ENCODE data around the gene FAM234B.
"Not testable (repeated sequence)": the region's sequence is repeated elsewhere in the genome, so short reads cannot be mapped to it uniquely, and the experiment has no call there.

FAM234B gene

GRCh38 chr12:13024531-13024916 lies 19.7 kb upstream of the FAM234B start:
- DNase-seq = no peak

GRCh38 chr12:13026286-13026685 lies 17.9 kb upstream of the FAM234B start:
- no peak for DNase-seq

GRCh38 chr12:13027032-13027431 lies 17.1 kb upstream of the FAM234B start:
- no peak for DNase-seq

GRCh38 chr12:13027508-13027907 lies 16.7 kb upstream of the FAM234B start:
- no peak for DNase-seq

GRCh38 chr12:13028825-13029570 lies 15.2 kb upstream of the FAM234B start:
- DNase-seq = no peak

DNA sequence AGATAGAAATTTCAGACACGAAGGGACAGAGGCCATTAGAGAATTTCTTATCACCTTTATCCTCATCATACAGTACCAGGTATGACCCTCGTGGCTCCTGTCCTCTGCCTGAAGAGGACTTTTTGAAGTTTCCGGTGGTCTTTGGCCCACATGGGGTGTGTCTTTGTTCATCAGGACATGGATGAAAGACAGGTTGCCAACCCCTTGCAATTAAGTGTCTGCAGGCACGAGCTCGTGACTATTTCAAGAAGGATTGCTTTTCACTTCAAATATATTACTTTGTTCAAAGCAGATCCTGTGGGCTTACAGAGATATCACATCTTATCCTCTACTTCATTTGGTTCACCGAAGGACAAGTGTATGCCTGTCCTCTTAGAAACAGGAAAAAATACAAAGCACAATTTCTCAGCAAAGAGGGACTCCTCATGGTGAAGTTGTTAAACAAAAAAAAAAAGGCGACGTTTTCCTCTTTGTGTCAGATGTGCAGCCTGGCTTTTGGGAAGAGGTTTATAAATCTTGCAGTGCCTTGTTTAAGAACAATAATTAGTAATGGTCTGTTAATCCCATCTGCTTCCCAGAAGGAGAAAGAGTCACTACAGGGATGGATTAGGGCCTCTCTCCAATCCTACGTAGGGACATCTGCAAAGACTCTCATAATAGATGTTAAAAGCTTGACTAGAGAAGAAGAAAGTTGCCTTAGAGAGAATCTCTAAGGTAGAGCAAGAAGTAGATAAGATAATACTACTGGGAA lies 13.5 kb upstream of the FAM234B start:
- DNase-seq = no peak

DNA sequence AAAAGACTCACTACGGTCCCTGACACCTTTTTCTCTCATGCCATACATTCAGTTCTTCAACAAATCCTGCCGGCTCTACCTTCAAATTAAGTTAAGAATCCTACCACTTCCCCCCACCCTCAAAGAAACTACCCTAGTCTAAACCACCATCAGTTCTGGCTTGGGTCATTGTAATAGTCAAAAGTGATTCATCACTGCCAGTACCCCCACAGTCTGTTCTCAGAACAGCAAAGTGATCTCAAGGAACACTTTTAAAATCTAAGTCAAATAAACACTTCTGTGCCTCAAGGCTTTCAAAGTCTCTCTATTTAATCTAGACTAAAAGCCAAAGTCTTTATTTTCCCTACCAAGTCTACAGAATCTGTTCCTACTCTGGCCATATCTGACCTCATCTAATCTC lies 12.0 kb upstream of the FAM234B start:
- no peak for DNase-seq

DNA sequence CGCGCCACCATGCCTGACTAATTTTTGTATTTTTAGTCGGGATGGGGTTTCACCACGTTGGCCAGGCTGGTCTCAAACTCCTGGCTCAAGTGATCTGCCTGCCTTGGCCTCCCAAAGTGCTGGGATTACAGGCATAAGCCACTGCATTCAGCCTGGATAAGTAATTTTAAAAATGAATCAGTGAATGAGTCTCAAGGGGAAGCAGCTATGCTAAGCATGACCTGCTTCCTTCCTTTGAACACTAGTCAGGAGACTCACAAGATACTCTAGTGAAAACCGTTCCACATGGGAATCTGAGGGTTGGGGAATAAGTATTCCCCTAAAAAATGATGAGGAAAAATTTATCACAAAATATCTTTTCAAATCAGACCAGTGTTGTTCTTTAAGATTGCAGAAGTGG lies 10.7 kb upstream of the FAM234B start:
- DNase-seq = no peak

GRCh38 chr12:13035335-13035734 lies 8.8 kb upstream of the FAM234B start:
- DNase-seq = not testable (repeated sequence)

GRCh38 chr12:13036881-13037280 lies 7.3 kb upstream of the FAM234B start:
- no peak for DNase-seq

DNA sequence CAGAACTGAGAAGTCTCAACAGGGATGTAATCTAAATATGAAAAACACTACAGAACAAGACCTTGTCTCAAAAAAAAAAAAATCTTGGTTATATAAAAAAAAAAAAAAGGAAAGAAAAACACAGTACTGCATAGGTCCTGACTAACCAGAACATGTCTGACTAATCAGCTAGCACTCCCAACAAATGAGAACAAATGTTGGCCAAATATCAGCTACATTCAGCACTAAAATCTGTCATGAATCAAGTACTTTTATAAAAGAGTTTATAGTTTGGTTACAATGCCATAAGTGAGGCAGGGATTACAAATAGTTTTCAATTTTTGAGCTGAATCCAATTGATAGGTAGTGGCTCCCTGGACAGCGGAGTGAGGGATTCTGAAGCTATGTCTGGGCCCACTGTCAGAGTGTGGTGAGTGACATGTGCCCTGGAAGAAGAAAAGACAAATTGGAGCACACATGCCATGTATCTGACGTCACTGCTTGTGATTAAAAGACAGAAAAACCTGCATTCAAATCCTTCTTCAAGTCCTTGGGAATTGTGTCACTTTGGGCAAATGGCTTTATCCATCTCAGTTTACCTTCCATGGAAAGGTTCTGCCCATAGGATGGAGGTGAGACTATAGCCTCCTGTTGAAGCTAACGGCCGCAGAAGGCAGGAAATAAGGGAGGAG lies 5.6 kb upstream of the FAM234B start:
- DNase-seq = no peak

GRCh38 chr12:13039328-13039956 lies 4.7 kb upstream of the FAM234B start:
- no peak for DNase-seq

DNA sequence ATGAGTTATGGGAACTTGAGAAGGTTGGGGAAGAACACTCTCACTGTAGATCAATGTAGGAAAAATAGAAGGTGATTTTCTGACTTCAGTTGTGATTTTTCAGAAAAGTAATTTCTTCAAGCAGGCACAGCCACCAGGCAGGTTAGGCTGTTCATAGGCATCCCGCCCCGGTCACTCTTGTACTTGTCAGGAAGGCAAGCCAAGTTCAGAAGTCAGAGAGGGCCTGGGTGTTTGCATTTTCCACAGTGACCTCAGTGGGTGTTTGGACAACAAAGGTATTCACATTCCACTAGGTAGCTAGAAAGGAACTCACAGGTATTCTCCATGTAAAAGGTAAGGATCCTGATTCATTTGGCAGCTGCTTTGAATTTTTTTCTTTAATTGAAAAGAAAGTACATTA lies 3.0 kb upstream of the FAM234B start:
- no peak for DNase-seq

DNA sequence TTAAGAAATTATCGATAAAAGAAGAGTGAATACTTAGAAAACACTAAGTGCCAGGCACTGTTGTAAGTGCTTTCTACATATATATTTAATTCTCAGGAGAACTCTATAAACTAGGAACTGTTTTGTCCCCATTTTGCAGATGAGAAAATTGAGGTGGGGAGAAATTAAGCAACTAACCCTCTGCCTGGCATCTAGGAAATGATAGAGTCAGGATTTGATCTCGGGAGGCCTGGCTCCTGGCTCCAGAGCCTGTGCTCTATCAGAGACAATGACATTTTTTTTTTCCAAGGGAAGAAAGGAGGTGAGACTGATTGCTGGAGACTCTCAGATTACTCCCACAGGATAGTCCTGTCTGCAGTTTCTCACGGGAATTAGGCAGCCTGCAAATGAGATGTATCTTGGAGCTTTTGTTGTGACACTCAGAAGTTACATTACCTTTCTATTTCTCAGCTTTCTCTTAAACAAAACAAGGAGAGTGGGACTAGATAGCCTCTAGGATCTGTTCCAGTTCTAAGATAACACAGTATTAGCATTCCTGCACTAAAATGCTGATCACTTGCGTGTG lies 1.4 kb upstream of the FAM234B start:
- DNase-seq = no peak

DNA sequence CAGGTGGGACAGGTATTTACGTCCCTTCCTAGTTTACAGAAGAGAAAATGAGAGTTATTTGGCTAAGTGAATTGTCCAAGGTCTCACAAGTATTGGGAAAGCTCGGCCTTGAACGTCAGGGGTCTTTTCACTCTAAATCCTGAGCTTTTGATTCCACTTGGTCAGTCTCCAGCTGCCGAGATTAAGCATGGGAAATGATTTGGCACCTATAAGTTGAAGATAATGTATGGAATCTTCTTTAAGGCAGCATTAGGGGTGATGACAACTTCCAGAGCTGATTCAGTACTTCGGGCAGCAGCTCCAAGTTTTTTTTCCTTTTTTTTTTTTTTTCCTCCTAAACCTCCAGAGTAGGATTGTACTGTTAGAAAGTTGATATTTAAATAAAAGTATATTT lies 722 bp downstream of the FAM234B start:
- no peak for DNase-seq

DNA sequence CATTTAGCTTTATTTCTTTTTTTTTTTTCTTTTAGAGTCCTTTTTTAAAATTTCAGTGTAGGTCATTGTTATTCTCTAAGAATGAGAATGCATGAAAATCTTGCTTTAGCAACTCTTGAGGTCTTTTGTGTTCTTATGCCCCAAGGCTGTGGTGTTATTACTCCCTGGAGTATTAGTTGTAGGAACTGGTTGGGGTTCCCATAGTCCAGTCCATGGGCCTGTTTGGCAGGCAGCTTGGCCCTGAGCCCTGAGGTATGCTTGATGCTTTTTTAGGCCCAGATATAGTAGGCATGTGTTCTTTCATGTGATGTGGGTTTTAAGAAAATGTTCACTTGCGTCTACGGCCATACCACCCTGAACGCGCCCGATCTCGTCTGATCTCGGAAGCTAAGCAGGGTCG lies 1.6 kb downstream of the FAM234B start:
- DNase-seq = no peak

DNA sequence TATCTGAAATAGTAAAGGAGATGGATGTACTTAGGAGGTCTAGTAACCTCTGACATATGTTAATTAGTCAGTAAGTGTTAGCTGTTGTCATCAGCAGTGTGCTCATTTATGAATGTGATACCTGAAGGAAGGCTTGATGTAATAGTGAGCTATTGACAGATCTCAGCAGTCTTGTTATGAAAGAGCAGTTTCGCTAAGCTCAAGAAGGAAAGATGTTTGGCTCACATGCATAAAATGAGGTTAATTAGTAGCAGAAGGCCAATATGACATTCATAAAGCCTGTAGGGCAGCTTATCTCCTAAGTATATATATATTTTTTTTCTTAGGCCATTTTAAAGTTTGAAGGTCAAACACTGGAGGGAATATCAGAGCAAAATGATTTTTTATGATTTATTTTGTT lies 2.8 kb downstream of the FAM234B start:
- DNase-seq = no peak

DNA sequence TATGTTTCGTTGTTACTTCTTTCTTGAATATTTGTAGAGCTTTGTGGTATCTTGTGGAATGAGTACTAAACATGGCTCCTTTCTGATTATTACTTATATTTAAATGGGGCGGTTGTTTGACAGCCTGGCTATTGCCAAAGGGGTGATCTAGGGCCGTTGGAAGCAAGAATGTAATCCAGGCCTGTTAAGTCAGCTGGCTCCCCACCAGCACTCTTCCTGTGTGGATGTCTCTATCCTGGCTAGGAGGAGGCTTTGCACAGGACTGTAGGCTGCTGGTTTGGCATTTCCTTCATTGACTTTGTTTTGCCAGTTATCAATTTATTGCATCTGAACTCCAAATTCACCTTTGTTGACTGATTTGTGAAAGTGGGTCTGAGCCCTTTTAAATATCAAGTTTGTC lies 5.6 kb downstream of the FAM234B start:
- DNase-seq = no peak

DNA sequence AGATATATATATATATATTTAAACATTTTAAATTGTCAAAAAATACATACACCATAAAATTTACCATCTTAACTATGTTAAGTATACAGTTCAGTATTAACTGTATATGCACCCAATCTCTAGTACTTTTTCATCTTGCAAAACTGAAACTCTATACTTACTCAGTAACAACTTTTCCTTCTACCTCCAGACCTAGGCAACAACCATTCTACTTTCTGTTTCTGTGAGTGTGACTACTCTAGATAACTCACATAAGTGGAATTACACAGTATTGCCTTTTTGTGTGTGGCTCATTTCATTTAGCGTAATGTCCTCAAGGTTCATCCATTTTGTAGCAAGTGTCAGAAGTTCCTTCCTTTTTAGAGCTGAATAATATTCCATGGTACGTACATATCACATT lies 8.2 kb downstream of the FAM234B start:
- DNase-seq = no peak

GRCh38 chr12:13053617-13054016 lies 9.4 kb downstream of the FAM234B start:
- DNase-seq = not testable (repeated sequence)

GRCh38 chr12:13060581-13060980 lies 16.4 kb downstream of the FAM234B start:
- no peak for DNase-seq

DNA sequence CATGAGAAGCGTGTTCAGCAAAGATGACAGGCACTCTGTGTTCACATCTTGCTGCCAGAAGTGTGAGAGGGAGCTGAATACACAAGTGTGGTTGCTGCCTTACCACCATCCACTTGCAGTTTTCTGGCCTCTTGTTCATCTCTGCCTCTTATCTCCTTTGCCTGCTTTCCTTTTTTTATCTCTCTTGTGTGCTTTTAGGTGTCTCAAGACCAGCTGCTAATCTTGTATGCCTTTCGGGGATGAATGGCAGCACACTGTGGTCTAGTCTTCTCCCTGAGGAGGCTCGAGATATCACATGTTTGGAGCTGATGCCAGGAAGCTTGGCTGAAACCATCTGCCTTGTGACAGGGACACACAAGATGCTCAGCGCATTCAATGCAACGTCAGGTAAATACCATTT lies 17.2 kb downstream of the FAM234B start:
- no peak for DNase-seq

- no peak for DNase-seq
Observed at GRCh38 chr12:13062669-13063068, 18.5 kb downstream of the FAM234B start.

Measured in activated CD4-positive, alpha-beta T cell treated with anti-CD3 and anti-CD28 coated beads, Interleukin-2, amount 50 U/mL, for 4 hours (primary cell).